GM12892 (cell line): ENCODE data around the gene ARHGAP10.

Source experiments
- POLR2A ChIP-seq: IDR thresholded peaks from 2 replicates; pipeline ENCODE4 v1.6.1; 2011; ENCODE audit warnings: low read depth, low read length, control low read depth
- POLR2AphosphoS5 ChIP-seq: IDR thresholded peaks from 2 replicates; pipeline ENCODE4 v1.6.1; 2011; ENCODE audit warnings: low read depth, low read length, control low read depth

- TF ChIP-seq POLR2AphosphoS5 = no peak
- no peak for TF ChIP-seq POLR2A
These were observed 249.4 kb downstream of the ARHGAP10 start for GRCh38 chr4:147981305-147981704.
